K562 (cell line): ENCODE data around the gene CCDC186. TPM values are rescaled to one million over a fixed set of nuclear protein-coding genes. Genes with fewer than 3 reads are reported as not detected.

Source experiments
- ATAC-seq: fragments of 200-7000 bp; cut with Tn5 transposase; 3 replicates; pipeline ENCODE4 v1.9.1; 2020; ENCODE audit warnings: moderate library complexity
- BruUV-seq: library from RNA; stranded (reverse); fragments of 400-500 nt; replicated peaks from 2 replicates; lab custom pipeline; 2021; lab: Mats Ljungman, UMichigan
- CTCF ChIA-PET: fragments of 300-600 bp; formaldehyde crosslinking; extraction: SDS; loops from one replicate; lab custom pipeline; 2021; ENCODE audit warnings: low intra/inter-chr PET ratio; lab: Yijun Ruan, JAX
- POLR2A ChIA-PET: fragments of 300-600, 350-650 bp; sonication (Branson Sonifier 250); formaldehyde crosslinking; extraction: SDS; loops from one replicate; lab custom pipeline; 2021; ENCODE audit warnings: antibody characterized with exemption, inconsistent platforms; lab: Yijun Ruan, JAX
- DNase-seq, 4 experiments: peaks; one replicate each; pipeline versions ENCODE4 v3.0.0 to v3.0.0-alpha.2; 2011 to 2018; ENCODE audit warnings: low spot score in 3 of 4, mixed read lengths in 3 of 4; ENCODE audit errors: extremely low read depth in 1 of 4
- FAIRE-seq: peaks from 2 replicates; lab custom pipeline; 2011; peaks lifted over from hg19 to GRCh38; lab: Jason Lieb, UNC
- H2AFZ ChIP-seq: 2 replicates; pipeline ENCODE4 v1.6.0; 2011; ENCODE audit warnings: low read depth, low read length, control low read depth, inconsistent platforms
- H3K27ac ChIP-seq: fragments of 200-600 bp; 3 replicates; pipeline ENCODE4 v1.8.0; 2011; ENCODE audit warnings: low read depth, mild to moderate bottlenecking, control low read depth, inconsistent platforms, low read length, moderate library complexity, mixed read lengths; ENCODE audit errors: extremely low read depth
- H3K27me3 ChIP-seq, 2 experiments: fragments of 300-600 bp in 1 of 2; 2 replicates in 1 of 2; 3 replicates in 1 of 2; pipeline versions ENCODE4 v1.6.0 to v1.8.0; 2011; ENCODE audit warnings: inconsistent platforms in 2 of 2, low read length in 2 of 2, mild to moderate bottlenecking in 1 of 2, mixed read lengths in 1 of 2, moderate library complexity in 1 of 2; ENCODE audit not compliant: control insufficient read depth in 2 of 2, insufficient read depth in 2 of 2
- H3K36me3 ChIP-seq: fragments of 300-600 bp; 3 replicates; pipeline ENCODE4 v1.8.0; 2011; ENCODE audit warnings: mild to moderate bottlenecking, low read length, inconsistent platforms; ENCODE audit not compliant: control insufficient read depth, insufficient read depth
- H3K4me1 ChIP-seq, 2 experiments: fragments of 200-600 bp in 1 of 2; replicated peaks in 1 of 2; 2 replicates in 1 of 2; 3 replicates in 1 of 2; pipeline versions ENCODE4 v1.5.1 to v1.8.0; 2011; ENCODE audit warnings: inconsistent platforms in 2 of 2, low read length in 2 of 2, mild to moderate bottlenecking in 1 of 2, mixed read lengths in 1 of 2, moderate library complexity in 1 of 2; ENCODE audit not compliant: control insufficient read depth in 2 of 2, insufficient read depth in 2 of 2
- H3K4me2 ChIP-seq: 2 replicates; pipeline ENCODE4 v1.6.1; 2011; ENCODE audit warnings: low read length, control low read depth, inconsistent platforms, mixed read lengths; ENCODE audit not compliant: insufficient read depth
- H3K4me3 ChIP-seq: fragments of 200-600 bp; sonication (generic), shearing (Covaris generic); 2 replicates; pipeline ENCODE4 v1.5.1; 2016; ENCODE audit warnings: control low read depth, inconsistent platforms
- H3K79me2 ChIP-seq: fragments of 200-600 bp; 3 replicates; pipeline ENCODE4 v1.8.0; 2011; ENCODE audit warnings: low read length, inconsistent platforms; ENCODE audit not compliant: control insufficient read depth, insufficient read depth
- H3K9ac ChIP-seq, 2 experiments: 2 replicates each; pipeline versions ENCODE4 v1.6.0 to v1.6.1; 2011; ENCODE audit warnings: low read depth in 2 of 2, low read length in 2 of 2, control low read depth in 1 of 2, inconsistent platforms in 1 of 2, mild to moderate bottlenecking in 1 of 2, mixed read lengths in 1 of 2; ENCODE audit not compliant: insufficient read depth in 1 of 2
- H3K9me1 ChIP-seq: one replicate; pipeline ENCODE4 v1.6.0; 2011; ENCODE audit warnings: inconsistent platforms, mild to moderate bottlenecking, low read length, moderate library complexity; ENCODE audit not compliant: control insufficient read depth, insufficient read depth
- H3K9me3 ChIP-seq: replicated peaks from 2 replicates; pipeline ENCODE4 v1.5.1; 2011; ENCODE audit warnings: low read depth, low read length, inconsistent platforms; ENCODE audit not compliant: control insufficient read depth, insufficient read depth
- H4K20me1 ChIP-seq: replicated peaks from 2 replicates; pipeline ENCODE4 v1.6.1; 2011; ENCODE audit warnings: low read length, inconsistent platforms, mixed read lengths; ENCODE audit not compliant: control insufficient read depth, insufficient read depth
- CBFA2T3 ChIP-seq: fragments of 450-650 bp; IDR thresholded peaks from 2 replicates; pipeline ENCODE4 v1.6.1; 2017
- ZFP36 ChIP-seq: fragments of 150-350 bp; IDR thresholded peaks from 2 replicates; pipeline ENCODE4 v1.6.1; 2018; ENCODE audit warnings: low read length, low read depth; ENCODE audit not compliant: partially characterized antibody
- ZNF436 ChIP-seq: fragments of 250-450, 450-650 bp; sonication (Bioruptor Pico); formaldehyde crosslinking; IDR thresholded peaks from 2 replicates; pipeline ENCODE4 v1.7.0; 2020; ENCODE audit warnings: mild to moderate bottlenecking
- WGBS: fragments of 100-300 bp; shearing (Covaris generic); methylation state at CpG from one replicate; pipeline ENCODE4 v1.1.6; 2016; ENCODE audit warnings: low coverage, mixed read lengths; ENCODE audit not compliant: insufficient coverage; ENCODE audit errors: missing lambda C conversion rate; 5-methylcytosine and 5-hydroxymethylcytosine counted together
- in situ Hi-C: fragments of 300-500 bp; cut with MboI; formaldehyde crosslinking; loops from 4 replicates; pipeline ENCODE4 v1.15.0; 2018; ENCODE audit warnings: inconsistent platforms, mixed read lengths
- intact Hi-C: fragments of 100-400 bp; cut with micrococcal nuclease; formaldehyde crosslinking; loops from 2 replicates; pipeline ENCODE4 v1.14.2; 2022
- polyA plus RNA-seq, 8 experiments: library from polyadenylated mRNA; depleted of rRNA in 4 of 8; stranded (reverse) in 5 of 8; unstranded in 3 of 8; fragments of >200 nt; fragmentation: Nextera tagmentation in 2 of 8; fragmentation: Illumina TruSeq in 1 of 8; extraction: Ambion mirVana in 2 of 8; extraction: Trizol in 1 of 8; gene quantifications; 2 replicates each; pipeline versions ENCODE4 v1.2.1 to v1.2.3, GENCODE V29; 2011 to 2014; ENCODE audit warnings: inconsistent platforms in 1 of 8, missing spikeins in 1 of 8
- total RNA-seq, 7 experiments: library from RNA; depleted of rRNA in 6 of 7; stranded (reverse); fragments of >200 nt in 6 of 7; fragmentation: Illumina TruSeq in 2 of 7; extraction: Trizol in 2 of 7; gene quantifications; 2 replicates each; pipeline versions ENCODE4 v1.2.1 to v1.2.3, GENCODE V29; 2011 to 2021; ENCODE audit warnings: low replicate concordance in 1 of 7
- TF ChIP-seq, protein P1 (sequence below): fragments of 250-450 bp; sonication (Bioruptor Pico); IDR thresholded peaks from 2 replicates; pipeline ENCODE4 v1.9.0; 2021; ENCODE audit warnings: mild to moderate bottlenecking
- TF ChIP-seq, protein P2 (sequence below): fragments of 450-650 bp; IDR thresholded peaks from 2 replicates; pipeline ENCODE4 v1.6.1; 2018; ENCODE audit warnings: mild to moderate bottlenecking, low read depth; ENCODE audit not compliant: partially characterized antibody

Gene CCDC186
- total and polyA plus RNA-seq, 9 of the 15 experiments (the other 6 are each of a cell fraction or from before 2014, with no cell fraction given), result 2.0 to 7.5 (median 4.7) TPM

DNA sequence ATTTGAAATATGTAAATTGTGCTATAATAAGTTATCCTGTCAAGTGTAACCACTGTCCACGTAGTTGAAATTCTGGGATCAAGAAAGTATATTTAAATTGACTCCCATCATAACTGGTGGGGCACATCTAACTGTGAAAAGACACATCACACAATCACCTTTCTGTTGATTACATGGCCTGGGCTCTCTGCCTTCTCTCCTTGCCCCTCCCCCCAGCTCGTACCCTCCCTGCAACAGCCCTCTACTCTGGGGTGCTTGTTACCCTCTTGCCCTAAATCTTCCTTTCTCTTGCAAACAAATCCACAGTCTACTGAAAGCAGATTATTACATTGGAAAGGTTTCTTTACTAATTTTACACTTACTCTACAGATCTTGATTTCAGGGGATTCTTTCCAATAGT lies 56.3 kb downstream of the CCDC186 start:
- Histone ChIP-seq H2AFZ (no peak overlapping the region), H3K27me3 (peaks cover 2 to 5% of the 10 kb centered on the region in 2 experiments), H3K79me2 (no peaks in the 10 kb centered on the region), H3K27ac (no peak overlapping the region), H4K20me1 (no peaks in the 10 kb centered on the region), H3K9me1 (no peaks in the 10 kb centered on the region), H3K4me1 (no peaks in the 10 kb centered on the region), H3K9me3 (no peaks in the 10 kb centered on the region), H3K4me2 (no peak overlapping the region), H3K4me3 (no peak overlapping the region), H3K36me3 (no peaks in the 10 kb centered on the region), H3K9ac (no peak overlapping the region)
- intact Hi-C loops, result no loop called here
- in situ Hi-C loops, result no loop called here
- DNase-seq, result no peak
- no peak for FAIRE-seq
- ATAC-seq, result no peak
- WGBS, result 0% methylated on average over 2 of the region's 2 CpGs
- CTCF ChIA-PET, result no interaction called here
- BruUV-seq, result no TSS peak
- POLR2A ChIA-PET, result no interaction called here
- TF ChIP-seq, protein P1, sequence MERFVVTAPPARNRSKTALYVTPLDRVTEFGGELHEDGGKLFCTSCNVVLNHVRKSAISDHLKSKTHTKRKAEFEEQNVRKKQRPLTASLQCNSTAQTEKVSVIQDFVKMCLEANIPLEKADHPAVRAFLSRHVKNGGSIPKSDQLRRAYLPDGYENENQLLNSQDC (CRISPR knock-in tag), result no peak
- TF ChIP-seq CBFA2T3 (no peak), ZNF436 (no peak), ZFP36 (no peak)
- TF ChIP-seq, protein P2, sequence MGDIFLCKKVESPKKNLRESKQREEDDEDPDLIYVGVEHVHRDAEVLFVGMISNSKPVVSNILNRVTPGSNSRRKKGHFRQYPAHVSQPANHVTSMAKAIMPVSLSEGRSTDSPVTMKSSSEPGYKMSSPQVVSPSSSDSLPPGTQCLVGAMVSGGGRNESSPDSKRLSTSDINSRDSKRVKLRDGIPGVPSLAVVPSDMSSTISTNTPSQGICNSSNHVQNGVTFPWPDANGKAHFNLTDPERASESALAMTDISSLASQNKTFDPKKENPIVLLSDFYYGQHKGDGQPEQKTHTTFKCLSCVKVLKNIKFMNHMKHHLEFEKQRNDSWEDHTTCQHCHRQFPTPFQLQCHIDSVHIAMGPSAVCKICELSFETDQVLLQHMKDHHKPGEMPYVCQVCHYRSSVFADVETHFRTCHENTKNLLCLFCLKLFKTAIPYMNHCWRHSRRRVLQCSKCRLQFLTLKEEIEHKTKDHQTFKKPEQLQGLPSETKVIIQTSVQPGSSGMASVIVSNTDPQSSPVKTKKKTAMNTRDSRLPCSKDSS, result no peak
- TF ChIP-seq, all 486 proteins: peak for 0
